Suprapubic skin (tissue), 4 donors: Measurements from ENCODE around the gene FAM216B.

ENCODE experiments used
- CTCF ChIP-seq, 2 donors: fragments of 200-600 bp in 1 of 2; fragments of 450-650 bp in 1 of 2; sonication (generic) in 1 of 2; IDR thresholded peaks; one replicate each; pipeline ENCODE4 v1.5.1; 2016 to 2019; ENCODE audit warnings: antibody characterized with exemption in 2 of 2, mild to moderate bottlenecking in 1 of 2, moderate library complexity in 1 of 2
- EP300 ChIP-seq: sonication (generic); formaldehyde crosslinking; IDR thresholded peaks from one replicate; pipeline ENCODE4 v1.6.1; 2017; ENCODE audit warnings: antibody characterized with exemption
- POLR2A ChIP-seq, 2 donors: fragments of 450-650 bp; IDR thresholded peaks; one replicate each; pipeline ENCODE4 v1.6.1; 2017; ENCODE audit warnings: antibody characterized with exemption in 2 of 2, mild to moderate bottlenecking in 2 of 2, moderate library complexity in 2 of 2
- POLR2AphosphoS5 ChIP-seq, 3 donors: sonication (generic); formaldehyde crosslinking; IDR thresholded peaks; one replicate each; pipeline ENCODE4 v1.6.1; 2017; ENCODE audit warnings: antibody characterized with exemption in 3 of 3

- TF ChIP-seq CTCF (IDR thresholded peaks at IDR 0.05), result no peak
- no peak for TF ChIP-seq POLR2A (IDR thresholded peaks at IDR 0.05)
- TF ChIP-seq POLR2AphosphoS5 (IDR thresholded peaks at IDR 0.05), result no peak
- TF ChIP-seq EP300, result no peak
Measured at GRCh38 chr13:42754801-42755510, 26.4 kb upstream of the FAM216B start.
